HG03354 (cell line): ENCODE measurements around the gene RBKS.
"Not testable (repeated sequence)": the region's sequence is repeated elsewhere in the genome, so short reads cannot be mapped to it uniquely, and the experiment has no call there.

ENCODE experiments used
- ATAC-seq: cut with Tn5 transposase; IDR thresholded peaks from one replicate; pipeline ENCODE4 v1.9.1; 2021; ENCODE audit warnings: mild to moderate bottlenecking; ENCODE audit not compliant: unreplicated experiment, poor library complexity, severe bottlenecking

Gene RBKS

GRCh38 chr2:27747827-27748352, 142.3 kb downstream of the RBKS start:
- no peak for ATAC-seq

- ATAC-seq = no peak
These were observed 143.9 kb downstream of the RBKS start for GRCh38 chr2:27746325-27746724.

- not testable (repeated sequence) for ATAC-seq
These were observed 144.7 kb downstream of the RBKS start for GRCh38 chr2:27745494-27745893.

GRCh38 chr2:27742571-27742970, 147.6 kb downstream of the RBKS start:
- ATAC-seq = no peak

- no peak for ATAC-seq
These were observed 148.5 kb downstream of the RBKS start for GRCh38 chr2:27741673-27742072.

GRCh38 chr2:27739058-27739373, 151.2 kb downstream of the RBKS start:
- no peak for ATAC-seq

- ATAC-seq = no peak
These were observed 151.7 kb downstream of the RBKS start for GRCh38 chr2:27738349-27739057.

- ATAC-seq = no peak
These were observed 152.4 kb downstream of the RBKS start for GRCh38 chr2:27737676-27738348.

- ATAC-seq = no peak
These were observed 153.3 kb downstream of the RBKS start for GRCh38 chr2:27736890-27737204.

- no peak for ATAC-seq
These were observed 153.9 kb downstream of the RBKS start for GRCh38 chr2:27736031-27736889.

GRCh38 chr2:27735263-27735904, 154.8 kb downstream of the RBKS start:
- no peak for ATAC-seq

- ATAC-seq = no peak
These were observed 155.9 kb downstream of the RBKS start for GRCh38 chr2:27734305-27734704.
